NCI-H2107 treated with DMSO at 0.1 percent for 48 hours (cell line): ENCODE measurements around the gene KLHL5.
"Not testable (repeated sequence)": the region's sequence is repeated elsewhere in the genome, so short reads cannot be mapped to it uniquely, and the experiment has no call there.

Source experiments
- DNase-seq: peaks from one replicate; lab custom pipeline; 2025; ENCODE audit not compliant: unreplicated experiment; lab: John Stamatoyannopoulos, UW

Gene KLHL5

DNA sequence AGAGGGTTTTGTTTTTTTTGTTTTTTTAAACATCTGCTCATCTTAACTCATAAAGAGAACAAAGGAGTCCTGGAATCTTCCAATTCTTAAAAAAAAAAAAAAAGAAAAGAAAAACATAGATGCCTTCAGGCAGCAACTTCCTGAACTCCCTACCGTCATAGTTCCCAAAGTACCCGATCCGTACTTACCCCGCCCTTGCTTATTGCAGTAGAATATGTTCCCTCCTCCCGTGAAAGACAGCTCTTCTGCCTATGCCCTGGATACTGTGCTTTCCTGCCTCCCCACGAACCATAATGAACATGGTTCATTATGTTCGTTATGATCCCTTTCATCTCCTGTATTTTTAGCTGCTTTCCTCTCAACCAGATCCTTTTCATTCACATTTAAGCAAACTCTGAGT, 40.3 kb downstream of the KLHL5 start:
- DNase-seq = no peak

DNA sequence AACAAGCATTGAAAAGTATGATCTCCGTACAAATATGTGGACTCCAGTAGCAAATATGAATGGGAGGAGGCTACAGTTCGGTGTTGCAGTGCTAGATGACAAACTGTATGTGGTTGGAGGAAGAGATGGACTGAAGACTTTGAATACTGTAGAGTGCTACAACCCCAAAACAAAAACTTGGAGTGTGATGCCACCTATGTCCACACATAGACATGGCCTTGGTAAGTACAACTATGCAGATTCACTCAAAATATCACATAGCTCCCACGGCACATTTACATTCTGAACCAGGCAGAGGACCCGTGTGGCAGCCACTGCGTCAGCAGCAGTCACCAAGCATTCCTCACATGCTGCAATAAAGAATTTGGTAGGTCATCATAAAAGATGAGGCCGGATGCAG, 41.3 kb downstream of the KLHL5 start:
- no peak for DNase-seq

DNA sequence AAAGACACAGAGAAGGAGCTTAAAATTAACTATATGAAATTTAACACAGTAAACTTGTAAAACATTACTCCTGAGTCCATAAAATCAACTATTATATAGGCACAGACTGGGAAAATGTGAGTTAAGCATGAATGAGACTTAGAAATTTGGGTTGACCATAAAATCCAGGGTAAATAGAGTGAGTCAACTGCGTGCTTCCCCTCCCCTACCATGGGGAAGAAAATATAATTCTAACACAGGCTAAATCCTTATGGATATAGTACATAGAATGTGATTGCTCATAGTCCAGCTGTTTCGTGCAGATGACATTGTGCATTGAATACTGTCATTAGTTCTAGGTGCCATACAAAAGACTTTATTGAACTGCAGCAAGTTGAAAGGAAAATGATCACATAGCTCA, 42.2 kb downstream of the KLHL5 start:
- no peak for DNase-seq

DNA sequence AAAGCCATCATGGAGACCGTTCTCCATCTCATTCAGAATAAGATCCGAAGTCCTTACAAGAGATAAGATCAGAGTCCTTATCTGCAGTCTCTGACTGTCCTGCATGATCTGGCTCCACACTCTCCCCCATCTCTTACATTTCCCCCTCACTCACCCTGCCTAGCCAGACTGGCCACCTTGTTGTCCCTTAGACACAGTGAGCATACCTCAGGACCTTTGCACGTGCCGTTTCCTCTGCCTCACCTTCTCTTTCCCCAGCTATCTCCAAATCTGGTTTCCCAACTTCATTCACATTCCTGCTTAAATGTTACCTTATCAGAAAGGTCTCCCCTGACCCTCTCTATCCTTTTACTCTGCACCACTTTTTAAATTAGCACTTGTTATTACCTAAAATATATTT, 44.0 kb downstream of the KLHL5 start:
- DNase-seq = no peak

- no peak for DNase-seq
These were observed 52.4 kb downstream of the KLHL5 start for GRCh38 chr4:39114436-39114835.

GRCh38 chr4:39118034-39118658, 56.1 kb downstream of the KLHL5 start:
- no peak for DNase-seq

DNA sequence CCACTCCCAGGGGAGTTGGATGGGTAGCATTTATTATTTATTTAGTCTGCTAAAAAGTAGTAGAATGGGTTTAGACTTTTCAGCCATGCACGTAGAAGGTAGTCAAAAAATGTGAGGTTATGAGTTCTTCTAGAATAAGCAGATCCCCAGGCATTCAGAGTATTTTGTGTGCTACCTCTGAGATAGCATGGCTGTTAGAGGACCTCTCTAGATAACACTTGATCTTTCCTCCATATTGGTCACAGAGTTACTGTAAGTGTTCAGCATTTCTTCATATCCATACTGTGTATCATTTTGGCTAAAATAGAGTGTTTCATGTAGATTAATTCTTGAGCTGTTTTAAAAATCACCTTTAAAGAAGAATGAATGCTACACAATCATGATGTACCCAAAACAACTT, 58.4 kb downstream of the KLHL5 start:
- no peak for DNase-seq

- no peak for DNase-seq
These were observed 63.0 kb downstream of the KLHL5 start for GRCh38 chr4:39124885-39125599.

DNA sequence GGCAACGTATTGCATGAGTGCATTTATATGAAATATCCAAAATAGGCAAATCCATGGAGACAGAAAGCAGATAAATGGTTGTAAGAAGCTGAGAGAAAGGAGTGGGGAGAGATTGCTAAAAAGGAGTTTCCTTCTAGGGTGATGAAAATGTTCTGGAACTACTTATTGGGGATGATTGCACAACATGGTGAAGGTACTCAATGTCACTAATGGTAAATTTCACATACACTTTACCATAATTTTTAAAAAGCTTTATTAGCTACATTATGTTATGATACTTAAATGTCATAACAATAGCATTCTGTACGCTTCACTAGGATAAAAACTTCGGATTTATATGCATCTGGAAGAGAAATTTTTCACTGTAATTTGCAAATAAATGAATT, 63.6 kb downstream of the KLHL5 start:
- no peak for DNase-seq

GRCh38 chr4:39126256-39127095, 64.4 kb downstream of the KLHL5 start:
- no peak for DNase-seq

GRCh38 chr4:39133623-39134022, 71.6 kb downstream of the KLHL5 start:
- no peak for DNase-seq

DNA sequence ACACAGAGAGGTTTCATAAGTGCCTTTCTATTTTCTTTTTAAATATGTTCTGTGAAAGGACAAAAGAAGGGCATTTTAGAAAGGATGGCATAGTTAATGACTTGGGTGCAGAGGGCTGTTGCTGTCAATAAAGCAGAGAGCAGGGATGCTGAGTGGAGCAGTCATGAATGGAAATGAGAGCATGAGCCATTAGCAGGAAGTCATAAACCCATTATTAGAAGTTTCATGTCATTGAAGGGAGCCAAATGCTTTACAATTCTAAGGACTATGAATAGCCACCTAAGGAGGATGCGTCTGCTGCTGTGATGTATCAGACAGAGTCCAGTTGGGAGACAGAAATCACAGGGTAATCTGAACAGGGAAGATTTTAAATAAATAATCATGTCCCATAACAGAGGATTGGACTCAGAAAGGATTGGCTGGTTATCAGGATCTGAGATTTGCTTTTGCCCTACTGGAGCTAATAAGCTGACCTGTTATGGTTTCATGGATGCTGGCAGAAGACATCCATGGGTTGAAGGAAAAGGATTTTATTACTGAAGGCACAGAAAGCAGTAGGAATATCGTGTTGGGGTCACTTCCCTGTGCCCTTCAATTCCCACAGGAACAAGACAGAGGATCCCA, 72.8 kb downstream of the KLHL5 start:
- DNase-seq = peak; percentile 4

- not testable (repeated sequence) for DNase-seq
These were observed 76.2 kb downstream of the KLHL5 start for GRCh38 chr4:39138227-39138626.

DNA sequence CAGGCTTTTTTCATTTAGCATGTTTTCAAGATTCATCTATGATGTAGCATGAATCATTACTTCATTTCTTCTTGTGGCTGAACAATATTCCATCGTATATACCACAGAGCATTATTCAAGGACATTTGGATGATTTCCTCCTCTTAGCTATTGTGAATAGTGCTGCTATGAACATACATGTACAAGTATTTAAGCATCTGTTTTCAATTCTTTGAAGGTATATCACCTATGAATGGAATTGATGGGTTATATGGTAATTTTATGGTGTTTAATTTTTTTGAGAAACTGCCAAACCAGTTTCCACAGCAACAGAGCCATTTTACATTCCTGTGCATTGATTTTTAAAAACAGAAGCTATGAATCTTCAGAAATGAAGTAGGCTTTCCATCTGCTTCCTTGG, 84.2 kb downstream of the KLHL5 start:
- DNase-seq = no peak

DNA sequence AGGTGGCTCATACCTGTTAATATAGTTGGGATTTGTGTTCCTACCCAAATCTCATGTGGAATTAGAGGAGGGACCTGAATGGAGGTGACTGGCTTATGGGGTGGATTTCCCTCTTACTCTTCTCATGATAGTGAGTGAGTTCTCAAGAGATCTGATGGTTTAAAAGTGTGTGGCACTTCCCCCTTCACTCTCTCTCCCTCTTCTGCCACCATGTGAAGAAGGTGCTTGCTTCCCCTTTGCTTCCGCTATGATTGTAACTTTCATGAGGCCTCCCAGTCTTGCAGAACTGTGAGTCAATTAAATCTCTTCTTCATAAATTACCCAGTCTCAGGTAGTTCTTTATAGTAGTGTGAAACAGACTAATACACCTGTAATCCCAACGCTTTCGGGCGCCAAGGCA, 92.0 kb downstream of the KLHL5 start:
- no peak for DNase-seq

GRCh38 chr4:39157520-39157919, 95.5 kb downstream of the KLHL5 start:
- no peak for DNase-seq

DNA sequence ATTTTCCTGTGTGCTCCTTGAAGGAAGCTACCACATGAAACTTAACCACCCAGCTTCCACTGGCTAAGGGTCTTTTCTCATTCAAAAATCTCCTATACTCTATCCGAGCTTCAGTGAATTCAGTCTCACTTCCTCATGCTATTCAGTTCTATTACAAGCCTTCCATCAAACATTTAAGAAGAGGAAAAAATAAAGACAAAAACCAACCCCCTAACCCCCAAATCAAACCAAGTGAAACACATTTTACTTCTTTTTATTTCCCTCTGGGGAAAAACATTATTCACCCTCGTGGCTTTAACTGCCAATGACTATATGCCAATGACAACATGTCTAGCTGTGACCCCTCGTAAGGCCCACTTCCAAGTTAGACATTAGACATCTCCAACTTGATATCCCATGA, 104.1 kb downstream of the KLHL5 start:
- DNase-seq = no peak

GRCh38 chr4:39166669-39167068, 104.6 kb downstream of the KLHL5 start:
- no peak for DNase-seq

DNA sequence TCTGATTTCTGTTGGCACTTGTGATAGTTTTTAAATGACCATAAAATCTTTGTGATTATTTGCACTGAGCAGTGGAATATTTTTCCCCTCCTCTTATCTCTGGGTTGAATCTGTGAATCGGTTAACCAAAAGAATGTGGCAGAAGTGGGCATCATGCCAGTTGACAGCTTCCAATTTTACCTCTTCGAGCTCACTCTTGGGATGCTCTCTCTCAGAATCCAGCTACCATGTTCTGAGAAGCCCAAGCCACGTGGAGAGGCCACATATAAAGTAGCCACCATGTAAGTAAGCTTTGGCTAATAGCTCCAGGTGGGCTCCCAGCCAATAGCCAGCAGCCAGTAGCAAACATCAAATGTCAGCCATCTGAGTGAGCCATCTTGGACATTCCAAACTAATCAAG, 107.4 kb downstream of the KLHL5 start:
- no peak for DNase-seq

GRCh38 chr4:39170301-39170700, 108.3 kb downstream of the KLHL5 start:
- DNase-seq = no peak
